ENCODE data around the gene RNF182. TPM values are rescaled to one million over a fixed set of nuclear protein-coding genes. Genes with fewer than 3 reads are reported as not detected.
"Not testable (repeated sequence)": the region's sequence is repeated elsewhere in the genome, so short reads cannot be mapped to it uniquely, and the experiment has no call there.

The RNF182 gene
- total RNA-seq (2.5 and 2.6 TPM in 2 replicates), polyA plus RNA-seq (3.2 and 14.1 TPM in 2 replicates), polyA minus RNA-seq (ENCODE audit: low replicate concordance) (9.4 and 35.5 TPM in 2 replicates)
- 2.6 and 10.3 TPM in 2 replicates for polyA plus RNA-seq (2012)

GRCh38 chr6:13924949-13925881, at the start of gene RNF182:
Gene RNF182 (plus strand): TSS chr6:13924952. CDS start chr6:13977120, 52,168 bp downstream.
- DNase-seq (ENCODE audit: low read depth in 2 of 2), result peak in 1 of 2 donors; percentile 6
- Histone ChIP-seq H3K27ac (ENCODE audit: insufficient read depth, low read length) (peak within 1 kb of the TSS; percentile 69), H3K79me2 (ENCODE audit: control insufficient read depth, insufficient read depth, low read length) (peaks cover 4% of the 10 kb centered on the region)

GRCh38 chr6:13877051-13877450, 47.7 kb upstream of the RNF182 start:
- Histone ChIP-seq H3K79me2 (ENCODE audit: control insufficient read depth, insufficient read depth, low read length) (no peaks in the 10 kb centered on the region), H3K9ac (ENCODE audit: insufficient read depth, low read length) (no peak overlapping the region), H4K20me1 (ENCODE audit: control insufficient read depth, extremely low read depth, insufficient read depth, low read length) (no peaks in the 10 kb centered on the region), H3K9me3 (ENCODE audit: control insufficient read depth, insufficient read depth, low read depth, low read length) (no peaks in the 10 kb centered on the region), H3K27me3 (ENCODE audit: control insufficient read depth, insufficient read depth, low read length) (no peaks in the 10 kb centered on the region), H3K4me2 (ENCODE audit: extremely low read depth, insufficient read depth, low read length) (no peak overlapping the region), H3K4me3 (replicated peaks in 1 of 4; ENCODE audit: control extremely low read depth in 1 of 4, insufficient read depth in 1 of 4, low read depth in 3 of 4, low read length in 4 of 4) (no peak overlapping the region), H3K36me3 (ENCODE audit: control insufficient read depth, insufficient read depth, low read length) (no peaks in the 10 kb centered on the region), H3K27ac (ENCODE audit: insufficient read depth, low read length) (no peak overlapping the region), H3K4me1 (ENCODE audit: control insufficient read depth, extremely low read depth, insufficient read depth, low read length) (no peaks in the 10 kb centered on the region), H2AFZ (ENCODE audit: low read length) (no peak overlapping the region)
- DNase-seq (ENCODE audit: low read depth in 2 of 2), result peak; percentile 23 to 70
- TF ChIP-seq CTCF (conservative IDR thresholded peaks at IDR 0.05 in 1 of 2, IDR thresholded peaks at IDR 0.05 in 1 of 2; ENCODE audit: low read depth in 1 of 2, low read length in 2 of 2) (no peak), EZH2 (IDR thresholded peaks at IDR 0.05; ENCODE audit: low read length, missing control alignments) (no peak)

More at GRCh38 chr6:13924949-13925881, at the start of gene RNF182:
- Histone ChIP-seq H2AFZ (ENCODE audit: low read length) (peak within 1 kb of the TSS; percentile 78), H3K9me3 (ENCODE audit: control insufficient read depth, insufficient read depth, low read depth, low read length) (no peaks in the 10 kb centered on the region), H3K4me3 (replicated peaks in 1 of 4; ENCODE audit: control extremely low read depth in 1 of 4, insufficient read depth in 1 of 4, low read depth in 3 of 4, low read length in 4 of 4) (peak within 1 kb of the TSS; percentile 57 to 85 (median 60)), H3K9ac (ENCODE audit: insufficient read depth, low read length) (peak within 1 kb of the TSS; percentile 68), H3K27me3 (ENCODE audit: control insufficient read depth, insufficient read depth, low read length) (peaks cover 5% of the 10 kb centered on the region), H3K4me1 (ENCODE audit: control insufficient read depth, extremely low read depth, insufficient read depth, low read length) (peaks cover 4% of the 10 kb centered on the region), H3K4me2 (ENCODE audit: extremely low read depth, insufficient read depth, low read length) (peak within 1 kb of the TSS; percentile 72), H4K20me1 (ENCODE audit: control insufficient read depth, extremely low read depth, insufficient read depth, low read length) (no peaks in the 10 kb centered on the region), H3K36me3 (ENCODE audit: control insufficient read depth, insufficient read depth, low read length) (no peaks in the 10 kb centered on the region)
- peak; percentile 54 for TF ChIP-seq EZH2 (IDR thresholded peaks at IDR 0.05; ENCODE audit: low read length, missing control alignments)
- TF ChIP-seq CTCF (conservative IDR thresholded peaks at IDR 0.05 in 1 of 2, IDR thresholded peaks at IDR 0.05 in 1 of 2; ENCODE audit: low read depth in 1 of 2, low read length in 2 of 2), result no peak

- not testable (repeated sequence) for H3K36me3 ChIP-seq (ENCODE audit: control insufficient read depth, insufficient read depth, low read length); H3K9me3 ChIP-seq (ENCODE audit: control insufficient read depth, insufficient read depth, low read depth, low read length); H3K79me2 ChIP-seq (ENCODE audit: control insufficient read depth, insufficient read depth, low read length); H3K4me1 ChIP-seq (ENCODE audit: control insufficient read depth, extremely low read depth, insufficient read depth, low read length); H2AFZ ChIP-seq (ENCODE audit: low read length); H3K27me3 ChIP-seq (ENCODE audit: control insufficient read depth, insufficient read depth, low read length); H3K4me2 ChIP-seq (ENCODE audit: extremely low read depth, insufficient read depth, low read length); H3K9ac ChIP-seq (ENCODE audit: insufficient read depth, low read length); H3K4me3 ChIP-seq (replicated peaks in 1 of 4; ENCODE audit: control extremely low read depth in 1 of 4, insufficient read depth in 1 of 4, low read depth in 3 of 4, low read length in 4 of 4); H3K27ac ChIP-seq (ENCODE audit: insufficient read depth, low read length); H4K20me1 ChIP-seq (ENCODE audit: control insufficient read depth, extremely low read depth, insufficient read depth, low read length)
- DNase-seq (ENCODE audit: low read depth in 2 of 2), result peak in 1 of 2 donors; percentile 52
Measured at GRCh38 chr6:13880061-13880663, 44.6 kb upstream of the RNF182 start.
